CD4-positive, CD25-positive, alpha-beta regulatory T cell (primary cell): Measurements from ENCODE around the gene CYYR1. TPM values are rescaled to one million over a fixed set of nuclear protein-coding genes. Genes with fewer than 3 reads are reported as not detected.

Experiments used
- ATAC-seq, 2 donors: fragments of 150-1000 bp; cut with Tn5 transposase; one replicate each; pipeline ENCODE4 v1.10.0; 2021; ENCODE audit warnings: low read depth in 2 of 2, moderate number of reproducible peaks in 2 of 2, moderate library complexity in 1 of 2
- DNase-seq, 3 donors: peaks; one replicate each; pipeline versions ENCODE4 v3.0.0 to v3.0.0-alpha.2; 2012 to 2022; ENCODE audit warnings: mixed read lengths in 1 of 3
- H3K27ac ChIP-seq: one replicate; pipeline ENCODE4 v1.7.0; 2013; ENCODE audit warnings: mild to moderate bottlenecking, low read length; ENCODE audit not compliant: insufficient read depth, poor library complexity, severe bottlenecking
- H3K27me3 ChIP-seq: one replicate; pipeline ENCODE4 v1.7.0; 2013; ENCODE audit warnings: low read length; ENCODE audit not compliant: control insufficient read depth, insufficient read depth
- H3K36me3 ChIP-seq: one replicate; pipeline ENCODE4 v1.7.0; 2013; ENCODE audit warnings: mild to moderate bottlenecking, low read length, moderate library complexity; ENCODE audit not compliant: control insufficient read depth, insufficient read depth
- H3K4me1 ChIP-seq: 2 replicates; pipeline ENCODE4 v1.7.0; 2013; ENCODE audit warnings: mild to moderate bottlenecking, low read length; ENCODE audit not compliant: insufficient read depth, control insufficient read depth, poor library complexity, severe bottlenecking
- H3K4me3 ChIP-seq: one replicate; pipeline ENCODE4 v1.7.0; 2013; ENCODE audit warnings: low read depth, mild to moderate bottlenecking, low read length, moderate library complexity
- H3K9me3 ChIP-seq, 2 experiments: 1 replicate in 1 of 2; 2 replicates in 1 of 2; pipeline ENCODE4 v1.7.0; 2013; ENCODE audit warnings: low read length in 2 of 2, mild to moderate bottlenecking in 1 of 2, moderate library complexity in 1 of 2; ENCODE audit not compliant: control insufficient read depth in 2 of 2
- H3K27ac Mint-ChIP-seq, 3 donors: one replicate each; pipeline ENCODE4 v1.8.0; 2020 to 2022; ENCODE audit warnings: mild to moderate bottlenecking in 3 of 3, mixed read lengths in 3 of 3, moderate library complexity in 2 of 3
- H3K27me3 Mint-ChIP-seq: one replicate; pipeline ENCODE4 v1.8.0; 2022; ENCODE audit warnings: mild to moderate bottlenecking, mixed read lengths
- H3K36me3 Mint-ChIP-seq: one replicate; pipeline ENCODE4 v1.8.0; 2020; ENCODE audit warnings: mixed read lengths
- H3K4me1 Mint-ChIP-seq, 4 donors: one replicate each; pipeline ENCODE4 v1.8.0; 2020 to 2022; ENCODE audit warnings: mixed read lengths in 4 of 4, mild to moderate bottlenecking in 1 of 4
- H3K4me3 Mint-ChIP-seq, 4 donors: one replicate each; pipeline ENCODE4 v1.8.0; 2020 to 2022; ENCODE audit warnings: mild to moderate bottlenecking in 4 of 4, mixed read lengths in 4 of 4, moderate library complexity in 3 of 4
- H3K9me3 Mint-ChIP-seq, 7 donors: one replicate each; pipeline ENCODE4 v1.8.0; 2020 to 2022; ENCODE audit warnings: mixed read lengths in 7 of 7, mild to moderate bottlenecking in 3 of 7, moderate library complexity in 2 of 7
- polyA plus RNA-seq, 4 donors: library from polyadenylated mRNA; unstranded; fragments of 300-500 nt; fragmentation: Illumina TruSeq; gene quantifications; one replicate each; pipeline ENCODE4 v1.2.3, GENCODE V29; 2021
- total RNA-seq: library from RNA; stranded (reverse); gene quantifications from one replicate; pipeline ENCODE4 v1.2.3, GENCODE V29; 2022

CYYR1 gene
- total and polyA plus RNA-seq, 5 donors from 2014 or later = not detected

DNA sequence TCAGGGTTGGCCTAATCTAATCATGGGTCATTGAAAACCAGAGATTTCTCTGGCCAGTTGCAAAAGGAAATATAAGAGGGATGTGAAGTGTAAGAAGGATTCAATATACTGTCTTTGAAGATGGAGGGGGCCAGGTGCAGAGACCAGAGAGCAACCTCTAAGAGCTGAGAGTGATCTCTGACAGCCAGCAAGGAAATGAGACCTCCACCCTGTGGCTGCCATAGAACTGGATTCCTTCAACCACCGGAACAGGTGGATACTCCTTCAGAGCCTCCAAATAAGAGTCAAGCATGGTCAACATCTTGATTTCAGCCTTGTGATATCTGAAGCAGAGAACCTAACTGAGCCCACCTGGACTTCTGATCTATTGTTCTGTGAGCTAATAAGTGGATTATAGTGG is 128.4 kb downstream of the CYYR1 start:
- ATAC-seq (no peak), DNase-seq (no peak)
- H3K27me3 ChIP-seq = no peaks in the 10 kb centered on the region
- no peak overlapping the region for H3K27ac ChIP-seq
- no peaks in the 10 kb centered on the region for H3K9me3 ChIP-seq
- Mint-ChIP-seq H3K36me3 (no peaks in the 10 kb centered on the region), H3K27ac (no peak overlapping the region), H3K4me1 (no peaks in the 10 kb centered on the region), H3K27me3 (no peaks in the 10 kb centered on the region), H3K9me3 (peaks cover 0 to 11% (median 4%) of the 10 kb centered on the region in 7 donors), H3K4me3 (no peak overlapping the region)
- H3K36me3 ChIP-seq = no peaks in the 10 kb centered on the region
- no peak overlapping the region for H3K4me3 ChIP-seq
- no peaks in the 10 kb centered on the region for H3K4me1 ChIP-seq

DNA sequence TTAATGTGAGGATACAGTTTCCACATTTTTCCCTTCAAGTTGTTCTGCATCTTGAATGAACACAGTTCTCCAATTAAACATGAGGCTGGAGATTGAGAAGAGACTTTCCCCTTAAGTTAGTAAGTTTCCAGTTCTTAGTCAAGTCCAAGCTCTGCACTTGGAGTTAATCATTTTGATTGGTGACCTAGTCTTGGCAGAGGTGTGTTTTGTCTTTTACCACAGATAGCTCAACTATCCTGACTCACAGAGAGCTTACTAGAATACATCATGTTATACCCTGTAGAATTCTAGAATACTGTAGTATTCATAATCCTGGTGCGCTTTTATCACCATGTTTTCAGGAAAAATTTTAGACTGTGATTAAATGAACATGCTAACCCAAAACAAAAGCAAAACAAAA is 129.2 kb downstream of the CYYR1 start:
- Mint-ChIP-seq H3K9me3 (peaks cover 0 to 11% (median 4%) of the 10 kb centered on the region in 7 donors), H3K4me1 (no peaks in the 10 kb centered on the region), H3K4me3 (no peak overlapping the region), H3K36me3 (no peaks in the 10 kb centered on the region), H3K27ac (no peak overlapping the region), H3K27me3 (no peaks in the 10 kb centered on the region)
- Histone ChIP-seq H3K9me3 (no peaks in the 10 kb centered on the region), H3K27ac (no peak overlapping the region), H3K36me3 (no peaks in the 10 kb centered on the region), H3K27me3 (no peaks in the 10 kb centered on the region), H3K4me3 (no peak overlapping the region), H3K4me1 (no peaks in the 10 kb centered on the region)
- ATAC-seq (no peak), DNase-seq (no peak)

DNA sequence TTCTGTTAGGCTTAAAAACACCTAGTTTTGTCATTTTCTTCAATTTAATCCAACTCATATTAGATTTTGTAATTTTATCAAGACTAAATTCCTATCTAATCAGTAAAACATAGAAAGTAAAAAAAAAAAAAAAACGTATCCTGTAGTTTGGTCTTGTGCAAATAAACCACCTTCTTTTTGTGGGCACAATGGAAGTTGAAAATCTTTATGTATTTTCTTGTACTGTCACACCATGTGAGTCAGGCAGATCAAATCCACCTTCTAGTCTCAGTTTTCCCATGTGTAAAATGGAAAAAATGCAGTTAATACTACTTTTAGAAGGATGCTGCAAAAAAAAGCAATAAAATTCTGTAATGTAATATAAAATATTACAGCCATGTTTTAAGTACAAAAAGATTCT is 129.8 kb downstream of the CYYR1 start:
- Histone ChIP-seq H3K9me3 (no peaks in the 10 kb centered on the region), H3K36me3 (no peaks in the 10 kb centered on the region), H3K4me1 (no peaks in the 10 kb centered on the region), H3K4me3 (no peak overlapping the region), H3K27ac (no peak overlapping the region), H3K27me3 (no peaks in the 10 kb centered on the region)
- H3K9me3 Mint-ChIP-seq = peaks cover 0 to 11% (median 4%) of the 10 kb centered on the region in 7 donors
- no peaks in the 10 kb centered on the region for H3K36me3 Mint-ChIP-seq
- H3K27ac Mint-ChIP-seq = no peak overlapping the region
- no peak for DNase-seq
- no peaks in the 10 kb centered on the region for H3K27me3 Mint-ChIP-seq
- no peak overlapping the region for H3K4me3 Mint-ChIP-seq
- no peaks in the 10 kb centered on the region for H3K4me1 Mint-ChIP-seq
- ATAC-seq = no peak

DNA sequence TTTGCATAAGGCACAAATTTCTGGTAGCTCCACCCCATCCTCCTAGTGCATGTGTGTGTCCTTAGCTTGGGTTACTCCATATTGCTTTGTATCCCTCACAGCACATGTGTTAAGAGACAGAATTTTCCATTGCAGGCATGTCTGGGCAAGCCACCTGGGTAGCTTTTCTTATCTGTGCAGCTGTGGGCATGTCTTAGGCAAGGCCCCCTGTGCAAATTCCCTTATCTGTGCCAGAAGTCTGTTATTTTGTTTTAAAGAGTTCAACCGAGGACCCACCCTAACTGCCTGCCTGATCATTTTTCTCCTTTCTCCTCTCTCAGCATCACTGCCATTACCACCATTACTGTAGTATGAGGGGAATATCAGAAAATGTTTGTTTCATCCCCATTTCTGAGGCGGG is 131.9 kb downstream of the CYYR1 start:
- no peaks in the 10 kb centered on the region for H3K36me3 Mint-ChIP-seq
- no peak for ATAC-seq
- H3K27me3 ChIP-seq = no peaks in the 10 kb centered on the region

DNA sequence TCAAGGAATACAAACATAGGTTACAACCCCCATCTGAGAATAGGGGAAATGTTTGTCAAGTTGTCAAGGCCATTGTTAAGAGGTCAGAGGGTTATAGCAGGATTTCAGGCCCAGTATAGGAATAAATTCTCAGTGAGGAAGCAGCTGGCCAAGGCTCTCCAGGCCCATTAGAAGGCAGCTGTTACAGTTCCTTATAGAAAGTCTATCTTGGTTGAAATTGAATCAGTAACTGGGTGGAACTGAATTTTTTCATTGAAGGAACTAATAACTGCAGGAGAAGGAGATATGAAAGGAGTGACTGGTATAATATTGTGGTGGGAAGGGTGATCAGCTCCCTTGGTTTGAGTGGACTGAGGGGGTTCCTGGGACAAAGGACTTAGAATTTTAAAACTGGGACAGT is 134.1 kb downstream of the CYYR1 start:
- no peak for ATAC-seq

More for the DNA sequence above, 131.9 kb downstream of the CYYR1 start:
- no peak overlapping the region for H3K27ac Mint-ChIP-seq
- Histone ChIP-seq H3K9me3 (no peaks in the 10 kb centered on the region), H3K27ac (no peak overlapping the region), H3K4me3 (no peak overlapping the region), H3K4me1 (no peaks in the 10 kb centered on the region), H3K36me3 (no peaks in the 10 kb centered on the region)
- no peaks in the 10 kb centered on the region for H3K27me3 Mint-ChIP-seq
- H3K9me3 Mint-ChIP-seq = peaks cover 0 to 9% (median 4%) of the 10 kb centered on the region in 7 donors
- DNase-seq = no peak
- no peaks in the 10 kb centered on the region for H3K4me1 Mint-ChIP-seq
- no peak overlapping the region for H3K4me3 Mint-ChIP-seq

DNA sequence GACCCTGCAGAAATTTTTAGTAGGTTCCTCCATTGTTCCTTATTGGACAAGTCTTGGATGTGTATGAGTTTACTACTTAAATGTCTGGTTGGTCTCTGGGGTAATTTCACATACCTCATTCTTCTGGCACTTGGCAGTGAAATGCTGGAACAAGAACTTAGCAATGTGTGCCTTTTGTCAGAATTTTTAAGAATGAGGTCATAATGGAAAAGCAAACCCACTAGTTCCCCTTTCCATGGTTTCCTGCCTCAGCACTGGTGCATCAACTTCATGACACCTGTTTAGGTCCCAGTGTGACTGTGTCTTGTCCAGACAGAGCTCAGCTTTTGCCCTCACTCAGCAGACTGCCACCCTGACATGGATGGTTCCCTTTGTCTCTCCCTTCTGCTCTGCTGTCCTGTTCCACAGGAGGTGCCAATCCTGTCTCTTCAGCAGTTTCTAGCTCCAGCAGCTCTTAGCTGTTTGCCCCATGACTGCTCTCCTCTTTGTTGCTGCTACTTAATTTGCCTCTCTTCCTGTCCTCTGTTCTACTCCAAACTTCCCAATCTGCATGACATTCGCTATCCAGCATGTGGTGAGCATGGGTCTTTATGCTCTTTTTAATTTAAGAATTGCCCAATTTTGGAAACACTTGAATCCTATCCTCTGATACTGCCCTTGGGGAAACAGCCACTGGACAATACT is 135.6 kb downstream of the CYYR1 start:
- no peak overlapping the region for H3K27ac ChIP-seq
- H3K27me3 ChIP-seq = no peaks in the 10 kb centered on the region
- Mint-ChIP-seq H3K9me3 (peaks cover 0 to 9% (median 4%) of the 10 kb centered on the region in 7 donors), H3K4me1 (no peaks in the 10 kb centered on the region), H3K27me3 (no peaks in the 10 kb centered on the region), H3K27ac (no peak overlapping the region), H3K4me3 (no peak overlapping the region), H3K36me3 (no peaks in the 10 kb centered on the region)
- H3K4me1 ChIP-seq = no peaks in the 10 kb centered on the region
- H3K9me3 ChIP-seq = no peaks in the 10 kb centered on the region
- ATAC-seq = no peak
- H3K36me3 ChIP-seq = no peaks in the 10 kb centered on the region
- H3K4me3 ChIP-seq = no peak overlapping the region
- DNase-seq = no peak

More for the DNA sequence above, 134.1 kb downstream of the CYYR1 start:
- Histone ChIP-seq H3K4me3 (no peak overlapping the region), H3K36me3 (no peaks in the 10 kb centered on the region), H3K4me1 (no peaks in the 10 kb centered on the region), H3K27me3 (no peaks in the 10 kb centered on the region), H3K9me3 (no peaks in the 10 kb centered on the region), H3K27ac (no peak overlapping the region)
- Mint-ChIP-seq H3K4me3 (no peak overlapping the region), H3K4me1 (no peaks in the 10 kb centered on the region), H3K9me3 (peaks cover 0 to 9% (median 4%) of the 10 kb centered on the region in 7 donors), H3K36me3 (no peaks in the 10 kb centered on the region), H3K27me3 (no peaks in the 10 kb centered on the region), H3K27ac (no peak overlapping the region)
- no peak for DNase-seq

DNA sequence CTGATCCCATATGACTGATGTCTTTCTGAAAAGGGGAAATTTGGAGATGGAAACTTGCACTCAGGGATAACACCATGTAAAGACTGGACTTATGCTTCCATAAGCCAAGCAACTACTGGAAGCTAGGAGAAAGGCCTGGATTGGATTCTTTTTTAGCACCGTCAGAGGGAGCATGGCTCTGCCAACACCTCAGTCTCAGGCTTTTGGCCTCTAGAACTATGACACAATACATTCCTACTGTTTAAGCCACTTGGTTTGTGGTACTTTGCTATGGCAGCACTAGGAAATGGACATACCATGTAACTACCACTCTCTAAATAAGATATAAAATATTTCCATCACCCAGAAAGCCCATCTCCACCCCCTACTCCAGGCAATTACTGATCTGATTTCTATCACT is 139.7 kb downstream of the CYYR1 start:
- DNase-seq (no peak), ATAC-seq (no peak)
- no peaks in the 10 kb centered on the region for H3K27me3 ChIP-seq
- Mint-ChIP-seq H3K4me3 (no peak overlapping the region), H3K27ac (no peak overlapping the region), H3K9me3 (peaks cover 0 to 6% (median 0%) of the 10 kb centered on the region in 7 donors), H3K27me3 (no peaks in the 10 kb centered on the region), H3K36me3 (no peaks in the 10 kb centered on the region), H3K4me1 (no peaks in the 10 kb centered on the region)
- H3K36me3 ChIP-seq = no peaks in the 10 kb centered on the region
- no peak overlapping the region for H3K27ac ChIP-seq
- H3K4me3 ChIP-seq = no peak overlapping the region
- no peaks in the 10 kb centered on the region for H3K4me1 ChIP-seq
- H3K9me3 ChIP-seq = no peaks in the 10 kb centered on the region

DNA sequence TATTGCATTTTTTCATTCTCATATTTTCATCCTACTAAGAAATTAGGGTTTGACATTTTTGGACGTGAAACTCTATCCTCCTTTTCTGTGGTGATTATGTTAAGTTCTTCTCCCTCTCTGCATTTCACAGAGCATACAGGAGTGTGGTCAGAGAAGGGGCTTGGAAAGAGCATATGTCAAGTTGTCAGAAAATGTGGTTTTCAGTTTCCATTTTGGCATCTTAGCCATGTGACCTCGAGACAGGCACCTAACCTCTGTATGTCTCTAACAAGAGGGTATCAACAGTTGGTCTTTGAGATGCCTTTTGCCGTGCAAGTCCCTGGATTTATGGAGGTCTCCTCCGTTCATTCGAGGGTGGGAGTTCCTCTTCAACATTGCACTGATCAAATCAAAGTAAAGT is 140.7 kb downstream of the CYYR1 start:
- H3K36me3 Mint-ChIP-seq = no peaks in the 10 kb centered on the region
- peaks cover 0 to 6% (median 0%) of the 10 kb centered on the region in 7 donors for H3K9me3 Mint-ChIP-seq
- Histone ChIP-seq H3K27ac (no peak overlapping the region), H3K9me3 (no peaks in the 10 kb centered on the region), H3K4me3 (no peak overlapping the region), H3K4me1 (no peaks in the 10 kb centered on the region), H3K36me3 (no peaks in the 10 kb centered on the region), H3K27me3 (no peaks in the 10 kb centered on the region)
- no peaks in the 10 kb centered on the region for H3K4me1 Mint-ChIP-seq
- H3K27ac Mint-ChIP-seq = no peak overlapping the region
- DNase-seq (no peak), ATAC-seq (no peak)
- no peak overlapping the region for H3K4me3 Mint-ChIP-seq
- H3K27me3 Mint-ChIP-seq = no peaks in the 10 kb centered on the region
